ENCODE measurements around the gene PDCD2L.

The PDCD2L gene

GRCh38 chr19:34404109-34404909 is at the start of gene PDCD2L:
TSS of gene PDCD2L (plus strand) at chr19:34404399. CDS start at chr19:34404431, 32 bp downstream.
- Mint-ChIP-seq H3K27me3 (no peaks in the 10 kb centered on the region), H3K4me1 (peaks cover 26% of the 10 kb centered on the region), H3K9me3 (no peaks in the 10 kb centered on the region), H3K27ac (peak within 1 kb of the TSS; percentile 88), H3K4me3 (peak within 1 kb of the TSS; percentile 87), H3K36me3 (peaks cover 22% of the 10 kb centered on the region)
- CTCF ChIA-PET, result interaction anchor here (1.7 to 2.1 kb wide), 2 partner anchors 26 kb away, joined by 5 to 6 read pairs; no protein-coding TSS in a partner anchor
- DNase-seq, result peak; percentile 96

- H3K36me3 Mint-ChIP-seq, result peaks cover 38% of the 10 kb centered on the region
- H3K27ac Mint-ChIP-seq, result peak overlapping the region; percentile 19
- no peaks in the 10 kb centered on the region for H3K9me3 Mint-ChIP-seq
- H3K27me3 Mint-ChIP-seq, result peaks cover 4% of the 10 kb centered on the region
- CTCF ChIA-PET, result no interaction called here
- no peak overlapping the region for H3K4me3 Mint-ChIP-seq
- peaks cover 46% of the 10 kb centered on the region for H3K4me1 Mint-ChIP-seq
- DNase-seq, result peak; percentile 9
Measured at GRCh38 chr19:34355201-34355600, 49.0 kb upstream of the PDCD2L start.

- Mint-ChIP-seq H3K27ac (no peak overlapping the region), H3K9me3 (no peaks in the 10 kb centered on the region), H3K4me3 (no peak overlapping the region), H3K4me1 (peaks cover 40% of the 10 kb centered on the region), H3K27me3 (peaks cover 4% of the 10 kb centered on the region), H3K36me3 (peaks cover 33% of the 10 kb centered on the region)
- DNase-seq, result no peak
- CTCF ChIA-PET, result interaction anchor here (1.0 kb wide), 1 partner anchor 11 kb away, joined by 3 read pairs; no protein-coding TSS in a partner anchor
Measured at GRCh38 chr19:34356875-34357274, 47.3 kb upstream of the PDCD2L start.

GRCh38 chr19:34357431-34357830 is 46.8 kb upstream of the PDCD2L start:
- H3K4me1 Mint-ChIP-seq, result peaks cover 38% of the 10 kb centered on the region
- H3K9me3 Mint-ChIP-seq, result no peaks in the 10 kb centered on the region
- peaks cover 4% of the 10 kb centered on the region for H3K27me3 Mint-ChIP-seq
- DNase-seq, result no peak
- H3K4me3 Mint-ChIP-seq, result no peak overlapping the region
- CTCF ChIA-PET, result no interaction called here
- H3K27ac Mint-ChIP-seq, result peak overlapping the region; percentile 91
- peaks cover 28% of the 10 kb centered on the region for H3K36me3 Mint-ChIP-seq

- peaks cover 54% of the 10 kb centered on the region for H3K4me1 Mint-ChIP-seq
- H3K9me3 Mint-ChIP-seq, result no peaks in the 10 kb centered on the region
- H3K27ac Mint-ChIP-seq, result peak overlapping the region; percentile 91
- H3K27me3 Mint-ChIP-seq, result peaks cover 8% of the 10 kb centered on the region
- H3K4me3 Mint-ChIP-seq, result peak overlapping the region; percentile 70
- peak; percentile 97 for DNase-seq
- H3K36me3 Mint-ChIP-seq, result peaks cover 20% of the 10 kb centered on the region
- CTCF ChIA-PET, result interaction anchor here (0.7 to 0.9 kb wide), 4 partner anchors 8 to 98 kb away, joined by 3 to 5 read pairs (median 3); no protein-coding TSS in a partner anchor
Measured at GRCh38 chr19:34359140-34359953, 44.9 kb upstream of the PDCD2L start.

- peaks cover 18% of the 10 kb centered on the region for H3K36me3 Mint-ChIP-seq
- H3K27me3 Mint-ChIP-seq, result peaks cover 8% of the 10 kb centered on the region
- H3K4me3 Mint-ChIP-seq, result peak overlapping the region; percentile 70
- peaks cover 59% of the 10 kb centered on the region for H3K4me1 Mint-ChIP-seq
- H3K9me3 Mint-ChIP-seq, result no peaks in the 10 kb centered on the region
- no peak for DNase-seq
- peak overlapping the region; percentile 91 for H3K27ac Mint-ChIP-seq
- CTCF ChIA-PET, result interaction anchor here (0.8 to 0.9 kb wide), 3 partner anchors 9 to 24 kb away, joined by 3 to 5 read pairs (median 3); no protein-coding TSS in a partner anchor
Measured at GRCh38 chr19:34359954-34360315, 44.3 kb upstream of the PDCD2L start.

- Mint-ChIP-seq H3K27me3 (peaks cover 8% of the 10 kb centered on the region), H3K36me3 (peaks cover 16% of the 10 kb centered on the region), H3K9me3 (no peaks in the 10 kb centered on the region), H3K4me3 (peak overlapping the region; percentile 70), H3K27ac (peak overlapping the region; percentile 91), H3K4me1 (peaks cover 59% of the 10 kb centered on the region)
- DNase-seq, result no peak
- CTCF ChIA-PET, result interaction anchor here (0.9 kb wide), 1 partner anchor 9 kb away, joined by 5 read pairs; no protein-coding TSS in a partner anchor
Measured at GRCh38 chr19:34360354-34360909, 43.8 kb upstream of the PDCD2L start.

- no peak for DNase-seq
- Mint-ChIP-seq H3K4me1 (peaks cover 75% of the 10 kb centered on the region), H3K9me3 (no peaks in the 10 kb centered on the region), H3K4me3 (peak overlapping the region; percentile 41), H3K27ac (peak overlapping the region; percentile 24), H3K27me3 (peaks cover 8% of the 10 kb centered on the region), H3K36me3 (peaks cover 27% of the 10 kb centered on the region)
- CTCF ChIA-PET, result interaction anchor here (1.2 kb wide), 2 partner anchors 16 to 68 kb away, joined by 4 to 6 read pairs; no protein-coding TSS in a partner anchor
Measured at GRCh38 chr19:34362679-34363069, 41.5 kb upstream of the PDCD2L start.

GRCh38 chr19:34363094-34363493 is 41.1 kb upstream of the PDCD2L start:
- peaks cover 29% of the 10 kb centered on the region for H3K36me3 Mint-ChIP-seq
- peak overlapping the region; percentile 41 for H3K4me3 Mint-ChIP-seq
- H3K9me3 Mint-ChIP-seq, result no peaks in the 10 kb centered on the region
- H3K27ac Mint-ChIP-seq, result peak overlapping the region; percentile 24
- CTCF ChIA-PET, result interaction anchor here (1.2 to 1.3 kb wide), 3 partner anchors 12 to 67 kb away, joined by 3 to 6 read pairs (median 4); no protein-coding TSS in a partner anchor
- H3K27me3 Mint-ChIP-seq, result peaks cover 8% of the 10 kb centered on the region
- DNase-seq, result no peak
- peaks cover 75% of the 10 kb centered on the region for H3K4me1 Mint-ChIP-seq

- no peak overlapping the region for H3K27ac Mint-ChIP-seq
- peak overlapping the region; percentile 100 for H3K4me3 Mint-ChIP-seq
- H3K4me1 Mint-ChIP-seq, result peaks cover 74% of the 10 kb centered on the region
- peaks cover 30% of the 10 kb centered on the region for H3K36me3 Mint-ChIP-seq
- peaks cover 8% of the 10 kb centered on the region for H3K27me3 Mint-ChIP-seq
- CTCF ChIA-PET, result interaction anchor here (1.3 kb wide), 1 partner anchor 13 kb away, joined by 3 read pairs; no protein-coding TSS in a partner anchor
- DNase-seq, result no peak
- no peaks in the 10 kb centered on the region for H3K9me3 Mint-ChIP-seq
Measured at GRCh38 chr19:34363930-34364329, 40.3 kb upstream of the PDCD2L start.

- Mint-ChIP-seq H3K27me3 (peaks cover 5% of the 10 kb centered on the region), H3K9me3 (no peaks in the 10 kb centered on the region), H3K4me3 (peak overlapping the region; percentile 100), H3K36me3 (peaks cover 33% of the 10 kb centered on the region), H3K27ac (peak overlapping the region; percentile 91), H3K4me1 (peaks cover 73% of the 10 kb centered on the region)
- DNase-seq, result no peak
- CTCF ChIA-PET, result interaction anchor here (1.3 kb wide), 1 partner anchor 13 kb away, joined by 3 read pairs; no protein-coding TSS in a partner anchor
Measured at GRCh38 chr19:34364462-34364829, 39.8 kb upstream of the PDCD2L start.

GRCh38 chr19:34364830-34365462 is 39.3 kb upstream of the PDCD2L start, which contains the start of gene GPI:
TSS of gene GPI (plus strand) at chr19:34365196. CDS start at chr19:34365267, 71 bp downstream.
- peaks cover 73% of the 10 kb centered on the region for H3K4me1 Mint-ChIP-seq
- H3K36me3 Mint-ChIP-seq, result peaks cover 36% of the 10 kb centered on the region
- H3K9me3 Mint-ChIP-seq, result no peaks in the 10 kb centered on the region
- CTCF ChIA-PET, result interaction anchor here (1.3 to 2.2 kb wide), 2 partner anchors 14 to 18 kb away, joined by 3 to 9 read pairs; no protein-coding TSS in a partner anchor
- peaks cover 4% of the 10 kb centered on the region for H3K27me3 Mint-ChIP-seq
- H3K27ac Mint-ChIP-seq, result peak within 1 kb of the TSS; percentile 91
- DNase-seq, result peak; percentile 76
- peak within 1 kb of the TSS; percentile 100 for H3K4me3 Mint-ChIP-seq

Measured in activated naive CD4-positive, alpha-beta T cell treated with anti-CD3 and anti-CD28 coated beads, Interleukin-2, amount 10 ng/mL, durations not matched to agents 7 days and 5 days (primary cell).